Hepatocyte (in vitro differentiated cells): ENCODE measurements around the gene PLA2G5.

Experiments used
- CTCF ChIP-seq: fragments of 200-600 bp; sonication (generic); IDR thresholded peaks from 2 replicates; pipeline ENCODE4 v1.5.1; 2016; ENCODE audit warnings: antibody characterized with exemption, mild to moderate bottlenecking; ENCODE audit not compliant: poor library complexity
- EZH2 ChIP-seq: fragments of 200-600 bp; sonication (generic); IDR thresholded peaks from 2 replicates; pipeline ENCODE4 v1.6.1; 2016; ENCODE audit warnings: antibody characterized with exemption, mild to moderate bottlenecking, borderline replicate concordance
- EZH2phosphoT487 ChIP-seq: fragments of 200-600 bp; sonication (generic); IDR thresholded peaks from one replicate; pipeline ENCODE4 v1.6.1; 2018; ENCODE audit warnings: antibody characterized with exemption, mild to moderate bottlenecking, low read depth, moderate library complexity; ENCODE audit not compliant: unreplicated experiment, severe bottlenecking

GRCh38 chr1:20134995-20135394 is 65.0 kb downstream of the PLA2G5 start:
- TF ChIP-seq CTCF = no peak
- no peak for TF ChIP-seq EZH2phosphoT487
- TF ChIP-seq EZH2 = no peak
